NCI-H1417 (cell line): ENCODE measurements around the gene EPB41.
"Not testable (repeated sequence)": the region's sequence is repeated elsewhere in the genome, so short reads cannot be mapped to it uniquely, and the experiment has no call there.

Source experiments
- DNase-seq, 3 experiments: peaks; one replicate each; lab custom pipeline; 2025; lab: John Stamatoyannopoulos, UW

EPB41 gene

GRCh38 chr1:28927266-28927647 is 12.9 kb downstream of the EPB41 start:
- no peak for DNase-seq

- DNase-seq, result peak; percentile 10 to 60 (median 28)
These were observed 13.4 kb downstream of the EPB41 start for GRCh38 chr1:28927648-28928313.

DNA sequence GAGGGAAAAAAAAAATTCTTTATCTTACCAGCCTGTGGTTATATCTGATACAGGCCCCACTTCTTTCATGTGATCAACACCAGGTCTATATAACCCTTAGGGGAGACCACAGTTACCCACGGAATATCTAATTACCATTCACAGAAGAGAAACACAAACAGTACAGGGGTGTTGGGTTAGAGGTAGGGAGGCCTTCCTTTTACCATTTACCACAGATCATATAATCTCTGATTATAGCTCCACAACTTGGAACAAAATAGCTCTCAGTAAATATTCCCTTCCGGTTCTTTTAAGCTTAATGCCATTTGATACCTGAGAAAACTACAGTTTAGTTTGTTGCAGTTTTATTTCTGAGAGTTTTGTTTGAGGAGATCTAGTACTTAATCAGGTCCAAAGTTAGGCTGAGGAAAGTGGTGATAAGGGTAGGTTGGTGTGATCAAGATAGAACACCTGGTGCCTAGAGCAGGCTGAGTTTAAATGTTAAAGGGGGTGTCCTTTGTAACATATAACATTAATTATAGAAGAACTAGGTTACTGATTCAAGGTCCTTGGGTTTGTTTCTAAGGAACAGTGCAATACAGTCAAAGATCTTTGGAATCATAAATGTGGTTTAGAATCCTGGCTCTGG is 14.1 kb downstream of the EPB41 start:
- DNase-seq, result peak in 2 of 3 experiments; percentile 57 to 65

DNA sequence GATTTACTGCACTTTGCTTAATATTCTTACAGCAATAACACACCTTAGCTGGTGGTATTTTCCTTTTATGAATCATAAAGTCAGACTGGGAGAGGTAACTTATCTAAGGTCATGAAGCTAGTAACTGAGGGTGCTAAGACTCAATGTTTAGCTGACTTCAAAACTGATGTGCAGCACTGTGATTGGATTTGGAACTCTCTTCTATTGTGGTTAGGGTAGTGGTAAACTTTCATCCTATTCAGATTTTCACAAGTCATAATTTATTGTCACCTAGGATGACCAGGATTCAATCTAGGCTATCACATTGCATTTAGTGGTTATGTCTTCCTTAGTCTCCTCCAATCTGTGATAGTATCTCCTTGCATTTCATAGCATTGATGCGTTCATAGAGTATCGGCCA is 18.9 kb downstream of the EPB41 start:
- no peak for DNase-seq

- DNase-seq, result no peak
These were observed 19.5 kb downstream of the EPB41 start for GRCh38 chr1:28933918-28934317.

- DNase-seq, result no peak
These were observed 20.3 kb downstream of the EPB41 start for GRCh38 chr1:28934676-28935075.

DNA sequence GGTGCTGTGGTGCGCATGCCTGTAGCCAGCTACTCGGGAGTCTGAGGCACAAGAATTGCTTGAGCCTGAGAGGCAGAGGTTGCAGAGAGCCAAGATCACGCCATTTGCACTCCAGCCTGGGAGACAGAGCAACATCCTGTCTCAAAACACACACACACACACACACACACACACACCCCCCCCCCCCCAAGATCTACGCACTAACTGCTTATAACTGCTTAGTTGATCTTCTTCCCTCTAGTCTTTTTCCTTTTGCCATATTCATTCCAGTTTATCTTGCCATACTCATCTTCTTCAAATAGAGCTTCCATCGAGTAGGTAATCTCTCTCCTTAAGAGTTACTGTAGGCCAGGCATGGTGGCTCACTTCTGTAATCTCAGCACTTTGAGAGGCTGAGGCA is 20.9 kb downstream of the EPB41 start:
- no peak for DNase-seq

- DNase-seq, result no peak
These were observed 21.7 kb downstream of the EPB41 start for GRCh38 chr1:28936094-28936493.

DNA sequence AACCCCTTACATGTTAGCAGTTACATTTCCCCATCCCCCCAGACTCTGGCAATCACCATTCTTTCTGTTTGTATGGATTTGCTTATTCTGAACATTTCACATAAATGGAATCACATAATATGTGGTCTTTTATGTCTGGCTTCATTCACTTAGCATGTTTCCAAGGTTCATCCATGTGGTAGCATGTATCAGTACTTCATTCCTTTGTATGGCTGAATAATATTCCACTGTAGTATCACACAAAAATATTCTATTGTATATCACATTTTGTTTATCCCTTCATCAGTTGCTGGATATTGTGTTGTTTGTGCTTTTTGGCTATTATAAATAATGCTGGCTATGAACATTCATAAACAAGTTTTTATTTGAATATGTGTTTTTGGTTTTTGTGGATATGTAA is 22.2 kb downstream of the EPB41 start:
- DNase-seq, result no peak

DNA sequence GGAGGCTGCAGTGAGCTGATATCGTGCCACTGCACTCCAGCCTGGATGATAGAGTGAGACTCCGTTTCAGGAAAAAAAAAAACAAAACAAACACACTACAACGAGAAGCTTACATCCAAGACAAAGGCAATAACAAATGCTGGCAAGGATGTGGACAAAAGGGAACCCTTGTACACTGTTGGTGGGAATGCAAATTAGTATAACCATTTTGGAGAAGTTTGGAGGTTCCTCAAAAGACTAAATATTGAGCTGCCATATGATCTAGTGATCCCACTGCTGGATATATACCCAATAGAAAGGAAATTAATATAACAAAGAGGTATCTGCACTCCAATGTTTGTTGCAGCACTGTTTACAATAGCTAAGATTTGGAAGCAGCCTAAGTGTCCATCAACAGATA is 29.2 kb downstream of the EPB41 start:
- not testable (repeated sequence) for DNase-seq

- DNase-seq, result no peak
These were observed 35.6 kb downstream of the EPB41 start for GRCh38 chr1:28950006-28950405.

DNA sequence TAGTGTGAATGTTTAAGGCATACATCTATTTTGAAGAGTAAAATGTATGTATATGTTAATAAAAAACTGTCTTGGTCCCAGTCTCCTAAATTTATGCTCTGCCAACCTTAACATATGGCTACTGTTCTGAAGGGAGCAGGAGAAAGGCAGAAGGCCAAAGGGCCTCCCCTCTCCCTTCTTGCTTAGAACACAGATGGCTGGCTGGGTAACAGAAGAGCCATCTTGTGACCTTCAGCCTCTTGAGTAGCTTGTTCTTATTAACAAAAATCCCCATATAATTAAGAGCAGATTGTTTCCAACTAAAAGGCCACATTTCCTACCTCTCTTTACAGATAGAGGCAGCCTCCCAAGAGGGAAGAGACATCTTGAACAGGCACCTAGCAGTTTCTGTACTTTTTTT is 36.1 kb downstream of the EPB41 start:
- no peak for DNase-seq

DNA sequence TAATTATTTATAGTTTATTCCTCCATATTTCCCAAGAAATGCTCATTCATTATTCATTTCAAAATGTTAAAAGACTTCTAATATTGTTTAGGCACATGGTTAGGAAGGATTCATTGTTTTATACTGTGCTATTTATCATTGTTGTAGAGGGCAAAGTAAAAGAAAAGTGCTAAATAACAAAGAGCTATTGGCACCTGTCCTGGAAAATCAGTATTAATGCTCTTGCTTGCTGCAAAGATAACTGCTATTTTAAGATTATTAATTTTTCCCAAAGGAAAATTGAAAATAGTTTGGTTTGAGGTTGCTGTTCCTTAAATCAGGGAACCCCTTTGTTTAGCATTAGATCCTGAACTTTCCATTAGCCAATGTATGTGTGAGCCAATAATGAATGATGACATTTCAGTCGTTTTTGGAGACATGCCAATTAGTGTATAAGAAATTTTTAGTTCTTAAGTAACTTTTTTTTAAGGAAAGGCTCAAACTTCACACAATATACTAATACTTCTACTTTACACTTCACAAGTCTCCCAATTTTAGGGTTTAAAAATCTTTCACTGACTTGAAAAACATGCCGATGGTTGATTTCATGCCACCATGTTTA is 39.9 kb downstream of the EPB41 start:
- DNase-seq, result no peak

DNA sequence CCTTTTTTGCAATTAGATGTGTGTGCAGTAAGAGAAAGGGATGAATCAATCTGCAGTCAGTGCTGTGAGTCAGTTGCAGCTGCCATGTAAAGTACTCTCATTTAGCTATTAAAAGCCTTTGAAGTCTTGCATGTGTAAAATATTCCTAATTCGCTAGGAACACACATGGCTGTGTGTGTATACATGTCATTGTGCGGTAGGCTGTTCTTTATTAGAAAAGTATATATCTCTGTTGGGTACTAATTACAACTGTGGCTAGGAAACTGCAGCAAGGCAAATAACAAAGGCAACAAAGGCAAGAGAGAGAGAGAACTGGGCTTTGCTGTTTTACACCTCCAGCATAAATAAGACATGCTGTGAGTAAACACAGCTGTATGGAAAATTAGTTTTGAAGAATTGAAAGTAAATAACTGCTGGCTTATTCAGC is 41.7 kb downstream of the EPB41 start:
- DNase-seq, result peak in 2 of 3 experiments; percentile 78 to 98

- not testable (repeated sequence) for DNase-seq
These were observed 47.9 kb downstream of the EPB41 start for GRCh38 chr1:28962114-28962831.

- DNase-seq, result no peak
These were observed 51.0 kb downstream of the EPB41 start for GRCh38 chr1:28965271-28965870.

- DNase-seq, result no peak
These were observed 52.2 kb downstream of the EPB41 start for GRCh38 chr1:28966617-28967016.

DNA sequence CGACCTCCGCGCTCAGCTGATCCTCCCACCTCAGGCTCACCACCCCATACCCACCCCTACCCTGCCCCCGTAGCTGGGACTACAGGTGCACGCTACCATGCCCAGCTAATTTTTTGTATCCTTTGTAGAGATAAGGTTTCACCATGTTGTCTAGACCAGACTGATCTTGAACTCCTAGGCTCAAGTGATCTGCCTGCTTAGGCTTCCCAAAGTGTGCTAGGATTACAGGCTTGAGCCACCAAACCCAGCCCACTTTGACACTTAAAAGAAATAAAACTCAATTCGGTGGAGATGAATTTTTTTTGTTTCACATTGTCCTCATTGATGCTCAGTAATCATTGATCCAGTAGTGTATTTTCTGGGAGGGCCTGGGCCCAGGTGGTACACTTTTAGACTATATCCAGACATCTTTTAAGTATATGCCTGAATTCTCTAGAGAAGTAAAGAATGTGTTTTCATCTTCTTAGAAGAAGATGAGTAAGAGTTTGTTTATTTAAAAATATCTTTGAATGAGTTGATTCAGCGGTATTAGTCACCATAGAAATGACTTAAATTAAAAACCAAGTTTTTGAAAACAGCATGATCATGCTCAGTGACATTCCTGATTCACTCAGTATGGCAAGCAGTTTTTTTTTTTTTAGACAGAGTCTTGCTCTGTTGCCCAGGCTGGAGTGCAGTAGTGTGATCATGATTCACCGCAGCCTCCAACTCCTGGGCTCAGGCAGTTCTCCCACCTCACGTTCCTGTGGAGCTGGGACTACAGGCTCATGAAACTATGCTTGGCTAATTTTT is 57.8 kb downstream of the EPB41 start:
- DNase-seq, result no peak

GRCh38 chr1:28973596-28974421 is 59.4 kb downstream of the EPB41 start:
- no peak for DNase-seq

DNA sequence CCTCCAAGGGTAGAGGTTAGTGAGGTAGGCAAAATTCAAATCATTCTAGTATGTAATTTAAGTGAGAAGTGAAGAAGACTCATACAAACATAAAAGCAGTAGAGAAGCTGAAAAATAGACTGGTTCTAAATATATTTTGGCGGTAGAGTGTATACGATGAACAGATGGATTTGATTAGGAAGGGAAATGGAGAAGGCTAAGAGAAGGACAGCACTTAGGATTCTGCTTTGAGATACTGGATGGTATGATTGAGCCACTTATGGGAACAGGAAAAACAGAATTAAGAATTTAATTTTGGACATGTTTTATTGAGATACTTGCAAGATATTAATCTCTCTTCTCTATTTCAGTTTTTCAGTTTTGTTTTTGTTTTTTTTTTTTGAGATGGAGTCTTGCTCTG is 60.1 kb downstream of the EPB41 start:
- no peak for DNase-seq

- no peak for DNase-seq
These were observed 61.9 kb downstream of the EPB41 start for GRCh38 chr1:28976248-28976647.
